Spleen (tissue), 11 donors: ENCODE results near the gene GFPT2. TPM values are rescaled to one million over a fixed set of nuclear protein-coding genes. Genes with fewer than 3 reads are reported as not detected.
A peak's percentile ranks its signal among the peaks of the same experiment; 100 is the strongest.

Source experiments
- DNase-seq: peaks from one replicate; pipeline ENCODE4 v3.0.0-alpha.2; 2020
- H3K27ac ChIP-seq, 8 donors: fragments of 200-600 bp; sonication (generic) in 7 of 8; 1 replicate in 4 of 8; 2 replicates in 4 of 8; pipeline versions ENCODE4 v1.5.0 to v1.8.0; 2016 to 2021; ENCODE audit warnings: inconsistent platforms in 4 of 8, mild to moderate bottlenecking in 4 of 8, moderate library complexity in 1 of 8
- H3K27me3 ChIP-seq, 7 donors: fragments of 200-600 bp; sonication (generic) in 6 of 7; replicated peaks in 1 of 7; 1 replicate in 4 of 7; 2 replicates in 3 of 7; pipeline versions ENCODE4 v1.5.0 to v1.8.0; 2016 to 2021; ENCODE audit warnings: inconsistent platforms in 3 of 7, mild to moderate bottlenecking in 1 of 7
- H3K36me3 ChIP-seq, 6 donors: fragments of 200-600 bp; sonication (generic) in 5 of 6; 1 replicate in 4 of 6; 2 replicates in 2 of 6; pipeline versions ENCODE4 v1.5.0 to v1.8.0; 2016 to 2021; ENCODE audit warnings: inconsistent platforms in 2 of 6
- H3K4me1 ChIP-seq, 6 donors: fragments of 200-600 bp; sonication (generic) in 5 of 6; 1 replicate in 3 of 6; 2 replicates in 3 of 6; pipeline versions ENCODE4 v1.5.0 to v1.8.0; 2016 to 2021; ENCODE audit warnings: inconsistent platforms in 3 of 6
- H3K4me3 ChIP-seq, 8 donors: fragments of 200-600 bp; sonication (generic) in 7 of 8; 1 replicate in 4 of 8; 2 replicates in 4 of 8; pipeline versions ENCODE4 v1.5.0 to v1.8.0; 2016 to 2021; ENCODE audit warnings: inconsistent platforms in 4 of 8, mild to moderate bottlenecking in 4 of 8, moderate library complexity in 2 of 8
- H3K9me3 ChIP-seq, 8 donors: fragments of 200-600 bp; sonication (generic) in 7 of 8; 1 replicate in 4 of 8; 2 replicates in 4 of 8; pipeline versions ENCODE4 v1.5.0 to v1.8.0; 2016 to 2021; ENCODE audit warnings: inconsistent platforms in 4 of 8
- POLR2A ChIP-seq, 3 donors: fragments of 450-650 bp; IDR thresholded peaks; one replicate each; pipeline ENCODE4 v1.5.1; 2017; ENCODE audit warnings: antibody characterized with exemption in 3 of 3, mild to moderate bottlenecking in 1 of 3
- POLR2AphosphoS5 ChIP-seq, 3 donors: sonication (generic); formaldehyde crosslinking; IDR thresholded peaks; one replicate each; pipeline ENCODE4 v1.5.1; 2017; ENCODE audit warnings: antibody characterized with exemption in 3 of 3
- WGBS, 5 donors: extraction: QIAGEN DNeasy Blood & Tissue Kit in 3 of 5; methylation state at CpG; one replicate each; pipeline versions ENCODE4 v1.1.5 to v1.1.7; 2013 to 2018; 5-methylcytosine and 5-hydroxymethylcytosine counted together
- intact Hi-C: fragments of 100-400 bp; cut with DNase I; formaldehyde crosslinking; loops from one replicate; pipeline ENCODE4 v1.15.0; 2023; ENCODE audit warnings: low total_unique reads
- polyA plus RNA-seq, 3 donors: library from polyadenylated mRNA; stranded (reverse); fragments of 200-250 nt; gene quantifications; one replicate each; pipeline ENCODE4 v1.2.1, GENCODE V29; 2013
- total RNA-seq, 7 donors: library from RNA; depleted of rRNA in 3 of 7; stranded (reverse); fragments of >200 nt in 3 of 7; fragmentation: NEBNext Ultra II Directional in 4 of 7; extraction: Animal tissue kit (Norgen Biotek cat#: 25700) in 4 of 7; gene quantifications; one replicate each; pipeline versions ENCODE4 v1.1.0 to v1.2.1, GENCODE V29; 2016 to 2021
- TF ChIP-seq, protein P1 (sequence below), 11 experiments: fragments of 200-600 bp in 7 of 11; fragments of 450-650 bp in 4 of 11; sonication (generic) in 4 of 11; IDR thresholded peaks in 8 of 11; conservative IDR thresholded peaks in 3 of 11; 1 replicate in 7 of 11; 2 replicates in 4 of 11; pipeline versions ENCODE4 v1.4.0 to v1.8.0; 2016 to 2021; ENCODE audit warnings: antibody characterized with exemption in 11 of 11, inconsistent platforms in 4 of 11, mild to moderate bottlenecking in 1 of 11
- donor health status: healthy with polysubstance abuse.
- donor health status: DM: no; HTN: no; CAD: no; lungs with moderate emphysema.
- donor health status: DM: no; HTN: no; CAD: no.
- donor health status: Bipolar disorder and iron deficiency.
- donor health status: healthy.
- donor health status: DM: no; HTN: no; CAD: no.
- donor health status: DM: yes; HTN: yes; CAD: no.

GFPT2 gene
- total and polyA plus RNA-seq, 10 donors = 1.2 to 4.7 (median 1.9) TPM

DNA sequence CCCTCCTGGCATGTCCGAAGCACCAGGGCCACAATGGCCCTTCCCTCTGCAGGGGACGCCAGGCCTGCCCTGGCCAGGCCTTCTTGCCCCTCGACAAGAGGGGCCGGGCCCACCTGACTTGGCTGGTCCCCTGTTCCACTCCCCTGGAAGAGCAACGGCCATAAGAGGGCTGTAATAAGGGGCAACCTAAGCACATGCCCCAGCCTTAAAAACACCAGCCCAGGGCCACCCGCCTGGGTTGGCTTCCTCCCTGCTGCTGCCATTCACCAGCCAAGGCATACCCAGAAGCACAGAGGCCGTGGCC, 8.5 kb downstream of the GFPT2 start:
- Histone ChIP-seq H3K27ac (no peak overlapping the region), H3K9me3 (no peaks in the 10 kb centered on the region), H3K36me3 (no peaks in the 10 kb centered on the region), H3K4me3 (no peak overlapping the region), H3K4me1 (no peaks in the 10 kb centered on the region), H3K27me3 (peaks cover 0 to 27% (median 0%) of the 10 kb centered on the region in 7 donors)
- 67 to 93% (median 86%) methylated on average over 1 to 7 of the region's 7 CpGs; no CpG with 5 or more reads in 1 of the 5 donors for WGBS, 5 donors
- peak; percentile 53 for DNase-seq
- intact Hi-C loops = no loop called here
- TF ChIP-seq, protein P1, sequence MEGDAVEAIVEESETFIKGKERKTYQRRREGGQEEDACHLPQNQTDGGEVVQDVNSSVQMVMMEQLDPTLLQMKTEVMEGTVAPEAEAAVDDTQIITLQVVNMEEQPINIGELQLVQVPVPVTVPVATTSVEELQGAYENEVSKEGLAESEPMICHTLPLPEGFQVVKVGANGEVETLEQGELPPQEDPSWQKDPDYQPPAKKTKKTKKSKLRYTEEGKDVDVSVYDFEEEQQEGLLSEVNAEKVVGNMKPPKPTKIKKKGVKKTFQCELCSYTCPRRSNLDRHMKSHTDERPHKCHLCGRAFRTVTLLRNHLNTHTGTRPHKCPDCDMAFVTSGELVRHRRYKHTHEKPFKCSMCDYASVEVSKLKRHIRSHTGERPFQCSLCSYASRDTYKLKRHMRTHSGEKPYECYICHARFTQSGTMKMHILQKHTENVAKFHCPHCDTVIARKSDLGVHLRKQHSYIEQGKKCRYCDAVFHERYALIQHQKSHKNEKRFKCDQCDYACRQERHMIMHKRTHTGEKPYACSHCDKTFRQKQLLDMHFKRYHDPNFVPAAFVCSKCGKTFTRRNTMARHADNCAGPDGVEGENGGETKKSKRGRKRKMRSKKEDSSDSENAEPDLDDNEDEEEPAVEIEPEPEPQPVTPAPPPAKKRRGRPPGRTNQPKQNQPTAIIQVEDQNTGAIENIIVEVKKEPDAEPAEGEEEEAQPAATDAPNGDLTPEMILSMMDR (IDR thresholded peaks at IDR 0.05 in 8 of 11, conservative IDR thresholded peaks at IDR 0.05 in 3 of 11) = no peak
- TF ChIP-seq POLR2AphosphoS5 (IDR thresholded peaks at IDR 0.05) (no peak), POLR2A (IDR thresholded peaks at IDR 0.05) (no peak)

DNA sequence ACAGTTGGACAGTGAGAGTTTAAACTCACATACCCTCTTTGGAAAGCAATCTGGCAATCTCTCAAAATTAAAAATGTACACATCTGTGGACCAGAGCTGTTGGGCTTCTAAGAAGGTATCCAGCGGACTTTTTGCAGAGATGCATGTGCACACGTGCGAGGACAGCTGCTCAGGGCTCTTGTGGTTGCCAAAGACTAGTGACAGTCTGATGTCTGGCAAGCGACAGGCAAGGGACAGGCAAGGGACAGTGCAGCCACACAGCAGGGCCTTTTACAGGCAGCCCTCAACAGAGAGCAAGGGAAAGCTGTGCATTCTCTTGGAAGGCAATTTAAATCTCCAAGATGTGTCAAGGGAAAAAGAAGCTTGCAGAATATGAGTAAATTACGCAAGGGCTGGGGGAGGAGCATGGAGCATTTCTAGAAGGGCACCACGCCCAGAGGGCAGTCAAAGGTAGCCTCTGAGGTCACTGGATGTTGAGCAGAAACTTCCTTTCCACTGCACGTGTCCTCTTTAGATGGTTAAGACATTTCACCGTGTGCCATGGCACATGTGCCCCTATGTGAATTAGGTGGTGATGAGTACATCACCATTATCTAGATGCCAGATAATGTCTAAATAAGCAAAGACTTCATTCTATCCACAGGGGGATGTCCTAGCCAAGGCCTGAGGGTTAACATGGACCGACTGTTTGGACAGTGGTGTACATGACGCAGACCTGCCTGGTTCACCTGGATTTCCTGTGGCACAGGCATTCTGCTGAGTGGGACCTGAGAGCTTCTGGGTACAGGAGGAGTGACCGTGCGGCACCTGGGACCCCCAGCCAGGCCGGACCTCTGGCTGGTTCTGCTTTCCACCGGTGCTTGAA, 9.1 kb downstream of the GFPT2 start:
- no peaks in the 10 kb centered on the region for H3K4me1 ChIP-seq
- H3K9me3 ChIP-seq = no peaks in the 10 kb centered on the region
- TF ChIP-seq POLR2AphosphoS5 (IDR thresholded peaks at IDR 0.05) (no peak), POLR2A (IDR thresholded peaks at IDR 0.05) (no peak)
- TF ChIP-seq, protein P1 (IDR thresholded peaks at IDR 0.05 in 8 of 11, conservative IDR thresholded peaks at IDR 0.05 in 3 of 11) = no peak
- H3K36me3 ChIP-seq = no peaks in the 10 kb centered on the region
- intact Hi-C loops = no loop called here
- WGBS, 5 donors = 68 to 82% (median 74%) methylated on average over 9 to 14 of the region's 14 CpGs
- H3K4me3 ChIP-seq = no peak overlapping the region
- H3K27ac ChIP-seq = no peak overlapping the region
- peaks cover 0 to 24% (median 0%) of the 10 kb centered on the region in 7 donors for H3K27me3 ChIP-seq
- DNase-seq = peak; percentile 33

DNA sequence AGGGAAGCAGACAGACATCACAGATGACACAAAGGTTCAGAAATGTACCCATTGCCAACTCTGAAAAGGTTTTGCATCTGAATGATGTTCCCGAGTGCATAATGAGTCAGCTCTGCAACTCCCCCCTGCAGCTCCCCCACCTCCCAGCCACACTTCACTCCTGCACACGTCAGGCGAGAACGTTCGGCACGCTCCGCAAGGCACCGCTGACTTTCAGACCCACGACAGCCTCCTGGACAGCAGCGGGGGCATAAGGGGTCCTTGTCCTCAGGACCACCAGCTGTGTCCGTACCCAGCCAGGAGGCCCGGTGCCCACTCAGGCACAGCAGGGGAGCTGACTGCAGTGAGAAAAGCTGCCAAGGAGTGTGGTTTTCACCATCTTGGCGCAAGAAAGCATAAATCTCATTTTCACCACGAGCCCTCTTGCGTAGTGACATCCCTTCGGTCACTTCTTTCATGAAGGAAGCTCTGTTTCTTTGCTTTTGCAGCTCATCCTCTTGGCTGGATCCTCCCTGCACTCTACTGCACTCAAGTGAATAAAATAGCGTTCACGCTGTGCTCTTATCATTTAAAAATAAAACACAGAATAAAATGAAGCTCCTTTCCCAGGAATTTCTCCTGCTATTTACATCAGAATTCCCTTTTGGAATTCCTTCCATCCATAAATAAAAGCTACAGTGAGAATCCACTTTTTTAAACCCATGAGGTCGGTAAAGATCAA, 9.9 kb downstream of the GFPT2 start:
- TF ChIP-seq, protein P1 (IDR thresholded peaks at IDR 0.05 in 8 of 11, conservative IDR thresholded peaks at IDR 0.05 in 3 of 11) = no peak
- TF ChIP-seq POLR2A (IDR thresholded peaks at IDR 0.05) (no peak), POLR2AphosphoS5 (IDR thresholded peaks at IDR 0.05) (no peak)
- H3K36me3 ChIP-seq = no peaks in the 10 kb centered on the region
- peaks cover 0 to 29% (median 0%) of the 10 kb centered on the region in 7 donors for H3K27me3 ChIP-seq
- H3K4me3 ChIP-seq = no peak overlapping the region
- no peak overlapping the region for H3K27ac ChIP-seq
- no peaks in the 10 kb centered on the region for H3K9me3 ChIP-seq
- DNase-seq = peak; percentile 53
- H3K4me1 ChIP-seq = no peaks in the 10 kb centered on the region
- intact Hi-C loops = no loop called here
- WGBS, 5 donors = 35 to 46% (median 40%) methylated on average over 13 to 19 of the region's 19 CpGs

DNA sequence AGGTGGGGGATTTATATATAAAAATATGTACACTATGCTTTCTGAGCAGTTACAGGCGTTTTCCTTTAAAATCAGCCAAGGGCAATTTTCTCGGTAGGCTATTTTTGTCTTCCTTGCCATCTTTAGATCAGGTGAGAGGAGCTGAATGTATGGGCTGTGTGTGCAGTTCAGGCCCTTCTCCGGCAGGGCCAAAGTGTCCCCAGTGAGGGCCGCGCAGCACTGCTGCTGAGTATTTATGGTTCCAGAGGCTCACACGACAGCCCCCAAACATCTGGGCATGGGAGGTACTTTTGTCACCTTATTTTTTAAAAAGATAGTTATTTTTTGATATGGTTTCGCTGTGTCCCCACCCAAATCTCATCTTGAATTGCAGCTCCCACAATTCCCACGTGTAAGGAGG, 11.5 kb downstream of the GFPT2 start:
- DNase-seq = peak; percentile 39
- intact Hi-C loops = no loop called here
- Histone ChIP-seq H3K4me1 (no peaks in the 10 kb centered on the region), H3K27ac (no peak overlapping the region), H3K27me3 (peaks cover 0 to 20% (median 0%) of the 10 kb centered on the region in 7 donors), H3K9me3 (no peaks in the 10 kb centered on the region), H3K36me3 (no peaks in the 10 kb centered on the region), H3K4me3 (no peak overlapping the region)
- 86 to 94% (median 88%) methylated on average over 8 of the region's 8 CpGs for WGBS, 5 donors
- TF ChIP-seq POLR2AphosphoS5 (IDR thresholded peaks at IDR 0.05) (no peak), POLR2A (IDR thresholded peaks at IDR 0.05) (no peak)
- TF ChIP-seq, protein P1 (IDR thresholded peaks at IDR 0.05 in 8 of 11, conservative IDR thresholded peaks at IDR 0.05 in 3 of 11) = no peak
